Right lobe of liver (tissue), 6 donors: ENCODE measurements around the gene PRKCZ. TPM values are rescaled to one million over a fixed set of nuclear protein-coding genes. Genes with fewer than 3 reads are reported as not detected.

ENCODE experiments used
- ATAC-seq, 4 donors: fragments of 200-7000 bp; cut with Tn5 transposase; one replicate each; pipeline ENCODE4 v1.9.1; 2020; ENCODE audit warnings: mild to moderate bottlenecking in 4 of 4, moderate library complexity in 4 of 4
- DNase-seq, 3 donors: peaks; one replicate each; pipeline ENCODE4 v3.0.0-alpha.2; 2020
- H3K27ac ChIP-seq, 3 donors: fragments of 200-600 bp; one replicate each; pipeline ENCODE4 v1.8.0; 2022
- H3K27me3 ChIP-seq, 2 donors: fragments of 200-600 bp; one replicate each; pipeline ENCODE4 v1.8.0; 2022
- H3K36me3 ChIP-seq, 4 donors: fragments of 200-600 bp; sonication (generic) in 1 of 4; one replicate each; pipeline versions ENCODE4 v1.5.1 to v1.8.0; 2017 to 2022; ENCODE audit warnings: control low read depth in 1 of 4
- H3K4me1 ChIP-seq, 4 donors: fragments of 200-600 bp; sonication (generic) in 1 of 4; one replicate each; pipeline versions ENCODE4 v1.5.1 to v1.8.0; 2017 to 2022; ENCODE audit warnings: control low read depth in 1 of 4
- H3K4me3 ChIP-seq, 3 donors: fragments of 200-600 bp; one replicate each; pipeline ENCODE4 v1.8.0; 2022
- H3K9me3 ChIP-seq, 4 donors: fragments of 200-600 bp; sonication (generic) in 1 of 4; one replicate each; pipeline versions ENCODE4 v1.5.1 to v1.8.0; 2017 to 2022; ENCODE audit warnings: control low read depth in 1 of 4
- POLR2A ChIP-seq: fragments of 450-650 bp; IDR thresholded peaks from one replicate; pipeline ENCODE4 v1.6.1; 2017; ENCODE audit warnings: antibody characterized with exemption, mild to moderate bottlenecking
- WGBS: methylation state at CpG from one replicate; pipeline ENCODE4 v1.1.6; 2018; ENCODE audit warnings: low coverage, low lambda C conversion rate; ENCODE audit not compliant: insufficient coverage; ENCODE audit errors: missing lambda C conversion rate; 5-methylcytosine and 5-hydroxymethylcytosine counted together
- intact Hi-C, 2 donors: fragments of 100-400 bp; cut with DNase I; formaldehyde crosslinking; loops; one replicate each; pipeline versions ENCODE4 v1.11.2 to v1.14.1; 2022
- total RNA-seq, 6 experiments: library from RNA; depleted of rRNA in 2 of 6; stranded (reverse); fragments of >200 nt in 2 of 6; fragmentation: NEBNext Ultra II Directional in 3 of 6; extraction: Animal tissue kit (Norgen Biotek cat#: 25700) in 3 of 6; gene quantifications; one replicate each; pipeline versions ENCODE4 v1.1.0 to v1.2.4, GENCODE V29; 2016 to 2023
- TF ChIP-seq, protein P1 (sequence below), 4 donors: fragments of 200-600 bp in 3 of 4; fragments of 450-650 bp in 1 of 4; IDR thresholded peaks; one replicate each; pipeline versions ENCODE4 v1.5.1 to v1.8.0; 2016 to 2022; ENCODE audit warnings: antibody characterized with exemption in 4 of 4, mild to moderate bottlenecking in 2 of 4
- donor health status: DM: no; HTN: yes; CAD: no.
- donor health status: DM: no; HTN: no; CAD: no.
- donor health status: DM: no; HTN: no; CAD: no.
- donor health status: DM: no; HTN: yes; CAD: no.
- donor health status: DM: no; HTN: yes; CAD: no.

PRKCZ gene
- total RNA-seq, 6 experiments from 2014 or later = 10.3 to 20.1 (median 15.8) TPM

DNA sequence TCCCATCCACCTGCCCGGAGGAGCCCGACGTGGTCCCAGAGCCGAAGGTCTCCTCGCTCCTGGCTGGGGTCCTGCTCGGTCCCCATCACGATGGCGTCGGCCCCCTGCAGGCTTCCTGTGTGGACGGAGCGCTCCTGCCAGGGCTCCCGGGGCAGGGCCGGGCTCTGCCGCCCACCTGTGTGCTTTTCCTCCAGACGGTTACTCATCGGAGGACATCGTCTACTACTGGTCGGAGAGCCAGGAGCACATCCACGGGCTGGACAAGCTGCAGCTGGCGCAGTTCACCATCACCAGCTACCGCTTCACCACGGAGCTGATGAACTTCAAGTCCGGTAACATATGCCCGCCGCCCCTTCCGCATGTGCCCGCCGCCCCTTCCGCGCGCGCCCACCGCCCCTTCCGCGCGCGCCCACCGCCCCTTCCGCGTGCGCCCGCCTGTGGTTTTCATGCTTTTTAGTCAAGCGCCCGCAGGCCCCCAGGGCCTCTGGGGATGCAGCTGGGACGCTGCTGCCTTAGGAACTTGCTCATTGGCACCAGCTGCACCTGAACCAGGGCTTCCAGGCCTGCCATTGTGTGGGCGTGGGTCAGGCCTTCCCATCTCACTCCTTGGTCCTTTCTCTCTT is 22.1 kb upstream of the PRKCZ start:
- no peak overlapping the region for H3K27ac ChIP-seq
- H3K4me3 ChIP-seq = no peak overlapping the region
- WGBS = 88% methylated on average over 20 of the region's 46 CpGs
- intact Hi-C loops = loop anchor here in 1 of 2 donors (10.0 kb wide), 1 partner anchor 63 kb away; no protein-coding TSS in a partner anchor
- H3K9me3 ChIP-seq = no peaks in the 10 kb centered on the region
- ATAC-seq (no peak), DNase-seq (no peak)
- H3K27me3 ChIP-seq = no peaks in the 10 kb centered on the region
- TF ChIP-seq, protein P1, sequence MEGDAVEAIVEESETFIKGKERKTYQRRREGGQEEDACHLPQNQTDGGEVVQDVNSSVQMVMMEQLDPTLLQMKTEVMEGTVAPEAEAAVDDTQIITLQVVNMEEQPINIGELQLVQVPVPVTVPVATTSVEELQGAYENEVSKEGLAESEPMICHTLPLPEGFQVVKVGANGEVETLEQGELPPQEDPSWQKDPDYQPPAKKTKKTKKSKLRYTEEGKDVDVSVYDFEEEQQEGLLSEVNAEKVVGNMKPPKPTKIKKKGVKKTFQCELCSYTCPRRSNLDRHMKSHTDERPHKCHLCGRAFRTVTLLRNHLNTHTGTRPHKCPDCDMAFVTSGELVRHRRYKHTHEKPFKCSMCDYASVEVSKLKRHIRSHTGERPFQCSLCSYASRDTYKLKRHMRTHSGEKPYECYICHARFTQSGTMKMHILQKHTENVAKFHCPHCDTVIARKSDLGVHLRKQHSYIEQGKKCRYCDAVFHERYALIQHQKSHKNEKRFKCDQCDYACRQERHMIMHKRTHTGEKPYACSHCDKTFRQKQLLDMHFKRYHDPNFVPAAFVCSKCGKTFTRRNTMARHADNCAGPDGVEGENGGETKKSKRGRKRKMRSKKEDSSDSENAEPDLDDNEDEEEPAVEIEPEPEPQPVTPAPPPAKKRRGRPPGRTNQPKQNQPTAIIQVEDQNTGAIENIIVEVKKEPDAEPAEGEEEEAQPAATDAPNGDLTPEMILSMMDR (IDR thresholded peaks at IDR 0.05) = no peak
- TF ChIP-seq POLR2A = no peak
- H3K4me1 ChIP-seq = no peaks in the 10 kb centered on the region
- no peaks in the 10 kb centered on the region for H3K36me3 ChIP-seq

DNA sequence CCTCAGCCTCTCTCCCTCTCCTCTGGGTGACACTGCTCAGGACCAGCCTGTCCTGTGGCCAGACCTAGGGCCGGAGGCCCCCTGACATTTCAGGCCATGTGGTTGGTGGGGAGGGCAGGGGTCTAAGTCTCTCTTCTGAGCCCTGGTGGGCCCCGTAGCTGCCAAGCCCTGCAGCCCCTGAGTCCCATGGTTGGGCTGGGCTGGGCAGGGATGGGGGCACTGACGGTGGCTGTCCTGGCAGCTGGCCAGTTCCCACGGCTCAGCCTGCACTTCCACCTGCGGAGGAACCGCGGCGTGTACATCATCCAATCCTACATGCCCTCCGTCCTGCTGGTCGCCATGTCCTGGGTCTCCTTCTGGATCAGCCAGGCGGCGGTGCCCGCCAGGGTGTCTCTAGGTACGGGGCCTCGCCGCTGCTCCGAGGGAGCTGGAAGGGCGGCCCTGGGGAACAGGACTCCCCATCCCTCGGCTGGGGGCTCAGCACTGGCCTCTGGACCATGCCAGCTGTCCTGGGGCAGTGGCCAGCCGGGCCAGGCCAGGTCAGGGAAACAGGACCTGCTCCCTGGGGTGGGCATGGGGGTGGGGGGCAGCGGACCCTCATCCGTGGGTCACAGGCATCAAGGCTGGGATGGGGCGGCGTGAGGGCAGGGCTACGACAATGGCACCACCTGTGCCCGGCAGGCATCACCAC is 21.2 kb upstream of the PRKCZ start:
- DNase-seq (no peak), ATAC-seq (no peak)
- H3K27ac ChIP-seq = no peak overlapping the region
- WGBS = no CpG with 5 or more reads among the region's 26 CpGs
- no peaks in the 10 kb centered on the region for H3K4me1 ChIP-seq
- no peaks in the 10 kb centered on the region for H3K27me3 ChIP-seq
- no peaks in the 10 kb centered on the region for H3K9me3 ChIP-seq
- H3K4me3 ChIP-seq = no peak overlapping the region
- no peaks in the 10 kb centered on the region for H3K36me3 ChIP-seq
- no peak for TF ChIP-seq POLR2A
- TF ChIP-seq, protein P1 (IDR thresholded peaks at IDR 0.05) = no peak
- intact Hi-C loops = loop anchor here in 1 of 2 donors (10.0 kb wide), 1 partner anchor 64 kb away; no protein-coding TSS in a partner anchor

DNA sequence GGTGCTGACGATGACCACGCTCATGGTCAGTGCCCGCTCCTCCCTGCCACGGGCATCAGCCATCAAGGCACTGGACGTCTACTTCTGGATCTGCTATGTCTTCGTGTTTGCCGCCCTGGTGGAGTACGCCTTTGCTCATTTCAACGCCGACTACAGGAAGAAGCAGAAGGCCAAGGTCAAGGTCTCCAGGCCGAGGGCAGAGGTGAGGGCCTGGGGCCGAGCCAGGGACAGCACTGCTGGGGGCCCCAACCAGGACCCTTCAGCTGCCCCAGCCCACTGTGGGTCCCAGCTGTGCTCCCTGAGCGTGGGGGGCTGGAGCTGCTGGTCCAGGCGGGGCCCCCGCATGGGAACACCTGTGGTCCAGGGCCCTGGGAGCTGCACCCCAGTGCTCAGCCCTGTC is 20.6 kb upstream of the PRKCZ start:
- intact Hi-C loops = loop anchor here in 1 of 2 donors (10.0 kb wide), 1 partner anchor 65 kb away; no protein-coding TSS in a partner anchor
- H3K4me3 ChIP-seq = no peak overlapping the region
- no peaks in the 10 kb centered on the region for H3K4me1 ChIP-seq
- TF ChIP-seq, protein P1 (IDR thresholded peaks at IDR 0.05) = no peak
- no peak for TF ChIP-seq POLR2A
- no peaks in the 10 kb centered on the region for H3K36me3 ChIP-seq
- WGBS = no CpG with 5 or more reads among the region's 15 CpGs
- H3K27me3 ChIP-seq = no peaks in the 10 kb centered on the region
- ATAC-seq = no peak
- no peak for DNase-seq
- H3K9me3 ChIP-seq = no peaks in the 10 kb centered on the region
- H3K27ac ChIP-seq = no peak overlapping the region

DNA sequence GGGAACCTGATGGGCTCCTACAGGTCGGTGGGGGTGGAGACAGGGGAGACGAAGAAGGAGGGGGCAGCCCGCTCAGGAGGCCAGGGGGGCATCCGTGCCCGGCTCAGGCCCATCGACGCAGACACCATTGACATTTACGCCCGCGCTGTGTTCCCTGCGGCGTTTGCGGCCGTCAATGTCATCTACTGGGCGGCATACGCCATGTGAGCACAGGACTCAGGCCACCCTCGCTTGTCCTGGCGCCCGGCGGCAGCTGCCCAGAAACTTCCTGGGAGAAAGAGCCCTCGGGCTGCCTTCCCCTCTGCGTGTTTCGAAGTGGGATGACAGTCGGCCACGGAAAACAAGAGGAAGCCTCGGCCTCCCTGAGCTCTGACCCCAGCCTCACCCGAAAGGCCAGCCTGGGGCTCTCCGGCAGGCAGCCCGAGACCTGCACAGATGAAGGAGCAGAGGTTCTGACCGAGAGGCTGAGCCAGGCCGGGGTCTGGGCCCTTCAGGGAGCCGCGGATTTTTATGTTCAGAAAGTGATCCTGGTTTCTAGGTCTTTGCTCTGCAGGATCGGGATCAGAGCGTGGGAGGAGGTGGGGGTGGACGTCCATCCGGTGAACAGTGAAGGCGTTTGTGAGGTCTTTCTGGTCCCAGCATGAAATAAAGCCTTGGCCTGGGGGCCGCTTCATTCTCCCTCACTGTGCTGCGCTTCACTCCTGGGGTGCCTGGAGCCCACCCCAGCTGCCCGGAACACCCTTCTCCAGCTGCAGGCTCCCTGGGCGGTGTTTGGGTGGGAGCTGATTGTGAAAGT is 19.9 kb upstream of the PRKCZ start:
- H3K4me3 ChIP-seq = no peak overlapping the region
- H3K36me3 ChIP-seq = no peaks in the 10 kb centered on the region
- H3K9me3 ChIP-seq = no peaks in the 10 kb centered on the region
- H3K27me3 ChIP-seq = no peaks in the 10 kb centered on the region
- intact Hi-C loops = no loop called here
- 59% methylated on average over 2 of the region's 42 CpGs for WGBS
- H3K4me1 ChIP-seq = no peaks in the 10 kb centered on the region
- ATAC-seq (no peak), DNase-seq (no peak)
- H3K27ac ChIP-seq = no peak overlapping the region
- TF ChIP-seq, protein P1 (IDR thresholded peaks at IDR 0.05) = no peak
- TF ChIP-seq POLR2A = no peak
